Common myeloid progenitor, CD34-positive (primary cell): ENCODE data around the gene FEM1B.

Source experiments
- CTCF ChIA-PET: fragments of 350-600 bp; sonication (Branson Sonifier 250); formaldehyde crosslinking; loops from one replicate; lab custom pipeline; 2021; ENCODE audit warnings: antibody characterized with exemption; lab: Charles Lee
- POLR2A ChIA-PET: fragments of 350-600 bp; sonication (Branson Sonifier 250); formaldehyde crosslinking; loops from one replicate; lab custom pipeline; 2021; ENCODE audit warnings: antibody characterized with exemption; lab: Charles Lee
- DNase-seq, 3 donors: peaks; one replicate each; pipeline versions ENCODE4 v3.0.0 to v3.0.0-alpha.2; 2013
- H3K27ac ChIP-seq, 2 experiments: 1 replicate in 1 of 2; 2 replicates in 1 of 2; pipeline ENCODE4 v1.7.0; 2013; ENCODE audit warnings: inconsistent platforms in 2 of 2, low read length in 2 of 2, mild to moderate bottlenecking in 2 of 2, low read depth in 1 of 2, moderate library complexity in 1 of 2; ENCODE audit not compliant: severe bottlenecking in 2 of 2, insufficient read depth in 1 of 2, poor library complexity in 1 of 2
- H3K27me3 ChIP-seq, 5 experiments: replicated peaks in 2 of 5; 1 replicate in 3 of 5; 2 replicates in 2 of 5; pipeline versions ENCODE4 v1.6.1 to v1.7.0; 2013; ENCODE audit warnings: low read length in 4 of 5, mild to moderate bottlenecking in 2 of 5, moderate library complexity in 2 of 5, inconsistent platforms in 1 of 5; ENCODE audit not compliant: insufficient read depth in 5 of 5, control insufficient read depth in 4 of 5
- H3K36me3 ChIP-seq, 4 experiments: 1 replicate in 2 of 4; 2 replicates in 2 of 4; pipeline versions ENCODE4 v1.6.1 to v1.7.0; 2013; ENCODE audit warnings: low read length in 3 of 4, control low read depth in 1 of 4, mild to moderate bottlenecking in 1 of 4; ENCODE audit not compliant: control insufficient read depth in 4 of 4, insufficient read depth in 4 of 4
- H3K4me1 ChIP-seq, 4 experiments: 1 replicate in 3 of 4; 2 replicates in 1 of 4; pipeline versions ENCODE4 v1.6.1 to v1.7.1; 2013; ENCODE audit warnings: low read length in 3 of 4, mild to moderate bottlenecking in 3 of 4, control low read depth in 1 of 4, inconsistent platforms in 1 of 4, moderate library complexity in 1 of 4; ENCODE audit not compliant: control insufficient read depth in 4 of 4, insufficient read depth in 4 of 4; ENCODE audit errors: control extremely low read depth in 1 of 4
- H3K4me3 ChIP-seq, 7 experiments: 1 replicate in 4 of 7; 2 replicates in 3 of 7; pipeline versions ENCODE4 v1.5.1 to v1.7.0; 2013; ENCODE audit warnings: mild to moderate bottlenecking in 7 of 7, low read length in 6 of 7, moderate library complexity in 6 of 7, inconsistent platforms in 2 of 7, low read depth in 2 of 7, control low read depth in 1 of 7; ENCODE audit not compliant: insufficient read depth in 4 of 7, control insufficient read depth in 1 of 7; ENCODE audit errors: extremely low read depth in 1 of 7
- H3K9me3 ChIP-seq, 5 experiments: 1 replicate in 4 of 5; 2 replicates in 1 of 5; pipeline versions ENCODE4 v1.6.1 to v1.7.1; 2013; ENCODE audit warnings: low read length in 4 of 5, mild to moderate bottlenecking in 2 of 5, inconsistent platforms in 1 of 5, low read depth in 1 of 5, moderate library complexity in 1 of 5; ENCODE audit not compliant: control insufficient read depth in 4 of 5, insufficient read depth in 2 of 5; ENCODE audit errors: control extremely low read depth in 1 of 5
- WGBS: methylation state at CpG from one replicate; pipeline ENCODE4 v1.1.5; 2013; ENCODE audit not compliant: insufficient coverage; 5-methylcytosine and 5-hydroxymethylcytosine counted together

The FEM1B gene

DNA sequence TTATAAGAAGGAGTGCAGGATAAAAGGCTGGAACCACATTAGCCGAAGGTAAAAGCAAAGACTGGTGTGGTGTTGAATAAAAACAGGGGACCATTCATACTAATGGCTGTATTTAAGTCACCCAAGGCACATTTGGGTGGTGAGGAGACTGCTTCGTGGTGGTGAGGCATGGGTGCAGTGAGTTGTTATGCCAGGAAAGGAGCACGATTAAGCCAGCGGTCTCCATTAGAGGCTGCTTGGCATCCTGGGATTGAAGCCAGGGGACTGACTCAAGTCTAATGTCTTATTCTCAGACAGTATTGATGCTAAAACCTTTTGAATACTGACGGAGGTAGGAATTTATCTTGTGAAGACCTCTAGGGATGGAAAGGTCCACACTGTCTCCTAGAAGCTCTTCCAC is 21.9 kb downstream of the FEM1B start:
- peak overlapping the region in 3 of 7 experiments; percentile 66 to 75 (median 73) for H3K4me3 ChIP-seq
- ChIA-PET CTCF (interaction anchor here (1.1 to 3.5 kb wide), 3 partner anchors 8 to 49 kb away, joined by 5 to 17 read pairs (median 10); no protein-coding TSS in a partner anchor), POLR2A (no interaction called here)

DNA sequence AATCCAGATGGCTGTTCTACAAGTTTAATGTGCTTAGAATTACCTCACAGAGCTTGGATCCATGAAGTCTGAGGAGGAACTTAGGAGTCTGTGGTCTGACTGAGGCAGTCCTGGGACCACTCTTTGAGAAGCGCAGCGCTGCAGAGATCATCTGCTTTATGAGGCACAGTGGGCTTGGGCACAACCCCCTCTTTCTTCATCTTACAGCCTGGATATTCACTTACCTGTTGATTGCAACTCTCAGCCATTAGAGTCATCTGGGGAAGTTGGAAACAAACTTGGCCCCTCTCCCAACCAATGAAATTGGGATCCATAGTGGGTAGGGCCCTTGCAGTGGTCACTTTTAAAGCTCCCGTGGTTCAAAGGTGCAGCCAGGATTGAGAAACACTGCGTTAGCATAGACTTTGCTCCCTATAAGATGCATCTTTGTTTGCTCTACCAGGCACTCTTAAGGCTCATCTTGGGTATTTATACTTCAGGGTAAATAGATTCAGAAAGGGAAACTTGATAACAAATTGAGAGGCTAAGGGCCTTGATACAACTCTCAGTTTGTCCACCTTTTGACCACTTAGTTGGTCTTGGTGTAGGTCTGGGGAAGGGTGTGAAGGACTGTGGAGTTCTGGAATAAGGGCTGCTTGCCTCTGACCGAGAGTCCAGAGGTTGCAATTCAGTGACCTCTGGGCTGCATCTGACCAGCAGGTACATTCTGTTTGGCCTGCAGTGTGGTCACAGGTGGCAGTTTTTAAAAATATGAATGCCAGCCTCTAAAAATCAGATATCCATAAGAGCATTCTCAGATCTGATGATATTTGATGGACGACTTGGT is 22.8 kb downstream of the FEM1B start:
- 100% methylated on average over 5 of the region's 6 CpGs for WGBS
- POLR2A ChIA-PET = no interaction called here

More for the DNA sequence above, 21.9 kb downstream of the FEM1B start:
- H3K9me3 ChIP-seq = peaks cover 0 to 2% (median 0%) of the 10 kb centered on the region in 5 experiments
- H3K27ac ChIP-seq = peak overlapping the region in 1 of 2 experiments; percentile 27
- peaks cover 0 to 4% (median 1%) of the 10 kb centered on the region in 4 experiments for H3K36me3 ChIP-seq
- H3K4me1 ChIP-seq = peaks cover 0 to 18% (median 9%) of the 10 kb centered on the region in 4 experiments
- no peaks in the 10 kb centered on the region for H3K27me3 ChIP-seq
- peak in 2 of 3 donors; percentile 4 to 6 for DNase-seq
- 72% methylated on average over 5 of the region's 5 CpGs for WGBS

DNA sequence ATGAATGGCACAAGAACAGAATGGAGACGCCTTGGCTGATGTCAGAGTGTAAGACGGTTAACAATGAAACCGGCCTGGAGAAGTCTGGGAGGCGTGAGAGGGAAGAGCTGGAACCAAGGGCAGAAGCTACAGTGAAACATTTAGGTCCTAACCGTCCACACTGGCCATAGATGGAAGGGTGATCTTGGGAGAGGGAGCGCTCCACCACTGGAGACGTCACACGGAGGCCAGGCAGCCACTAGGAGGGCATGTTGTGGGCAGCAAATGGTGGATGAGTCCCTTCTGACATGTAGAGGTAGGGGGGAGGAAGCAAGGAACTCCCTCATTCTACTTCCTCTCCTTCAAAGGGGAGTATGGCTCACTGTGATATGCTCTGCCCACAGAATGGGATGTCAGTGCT is 23.8 kb downstream of the FEM1B start:
- Histone ChIP-seq H3K27me3 (no peaks in the 10 kb centered on the region), H3K27ac (no peak overlapping the region), H3K4me1 (peaks cover 0 to 19% (median 11%) of the 10 kb centered on the region in 4 experiments), H3K36me3 (no peaks in the 10 kb centered on the region), H3K4me3 (no peak overlapping the region), H3K9me3 (no peaks in the 10 kb centered on the region)
- 95% methylated on average over 5 of the region's 8 CpGs for WGBS
- peak in 2 of 3 donors; percentile 6 to 16 for DNase-seq
- POLR2A ChIA-PET = interaction anchor here (0.7 kb wide), 1 partner anchor 1154 kb away, joined by 3 read pairs; no protein-coding TSS in a partner anchor
- CTCF ChIA-PET = no interaction called here

More for the DNA sequence above, 22.8 kb downstream of the FEM1B start:
- no peak overlapping the region for H3K4me3 ChIP-seq
- peaks cover 0 to 18% (median 9%) of the 10 kb centered on the region in 4 experiments for H3K4me1 ChIP-seq
- no peak overlapping the region for H3K27ac ChIP-seq
- peaks cover 0 to 2% (median under 1%) of the 10 kb centered on the region in 4 experiments for H3K36me3 ChIP-seq
- H3K9me3 ChIP-seq = no peaks in the 10 kb centered on the region
- DNase-seq = no peak
- no peaks in the 10 kb centered on the region for H3K27me3 ChIP-seq
- CTCF ChIA-PET = interaction anchor here (0.9 to 1.0 kb wide), 2 partner anchors 45 to 47 kb away, joined by 3 to 7 read pairs; no protein-coding TSS in a partner anchor

DNA sequence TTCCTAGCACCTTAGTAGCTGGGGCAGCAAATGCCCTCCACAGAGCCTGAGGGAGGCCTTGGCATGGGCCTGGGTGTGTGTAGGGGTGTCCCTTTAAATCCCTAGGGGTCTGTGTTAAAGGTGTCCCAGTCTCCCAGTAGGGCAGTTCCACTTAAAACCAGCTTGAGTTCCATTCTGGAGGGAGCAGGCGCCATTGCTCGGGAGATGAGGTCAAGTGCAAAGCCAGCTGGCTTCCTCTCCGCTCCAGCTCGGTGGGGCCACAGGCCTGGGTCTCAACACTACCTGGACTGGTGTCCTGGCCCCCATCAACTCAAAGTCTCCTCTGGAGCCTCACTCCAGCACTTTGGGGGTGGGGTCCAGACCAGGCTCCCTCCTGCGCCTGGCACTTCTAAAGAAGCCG is 25.2 kb downstream of the FEM1B start:
- H3K9me3 ChIP-seq = no peaks in the 10 kb centered on the region
- no peak overlapping the region for H3K27ac ChIP-seq
- no peaks in the 10 kb centered on the region for H3K27me3 ChIP-seq
- no peak for DNase-seq
- H3K36me3 ChIP-seq = no peaks in the 10 kb centered on the region
- ChIA-PET POLR2A (no interaction called here), CTCF (interaction anchor here (1.0 to 1.7 kb wide), 5 partner anchors 10 to 49 kb away, joined by 3 to 6 read pairs (median 4); no protein-coding TSS in a partner anchor)
- 100% methylated on average over 6 of the region's 6 CpGs for WGBS
- H3K4me1 ChIP-seq = peaks cover 0 to 21% (median 16%) of the 10 kb centered on the region in 4 experiments
- H3K4me3 ChIP-seq = no peak overlapping the region

DNA sequence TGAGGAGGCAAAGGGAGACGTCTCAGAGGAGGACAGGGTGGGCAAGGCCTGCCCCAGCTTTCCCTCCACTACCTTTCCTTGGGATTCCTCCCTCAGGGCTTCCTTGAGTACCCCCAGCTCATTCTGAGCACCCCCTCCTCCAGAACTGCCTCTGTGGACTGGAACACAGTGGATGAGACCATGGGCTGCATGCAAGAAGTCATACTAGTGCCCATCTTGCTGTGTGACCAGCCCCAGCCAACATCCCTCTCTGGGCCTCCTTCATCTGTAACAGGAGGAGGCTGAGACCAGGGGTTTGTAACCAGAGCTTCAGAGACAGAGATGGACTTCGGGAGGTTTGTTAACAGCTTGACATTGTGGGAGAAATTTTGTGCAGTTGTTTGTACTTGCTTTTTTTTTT is 25.6 kb downstream of the FEM1B start:
- POLR2A ChIA-PET = no interaction called here

DNA sequence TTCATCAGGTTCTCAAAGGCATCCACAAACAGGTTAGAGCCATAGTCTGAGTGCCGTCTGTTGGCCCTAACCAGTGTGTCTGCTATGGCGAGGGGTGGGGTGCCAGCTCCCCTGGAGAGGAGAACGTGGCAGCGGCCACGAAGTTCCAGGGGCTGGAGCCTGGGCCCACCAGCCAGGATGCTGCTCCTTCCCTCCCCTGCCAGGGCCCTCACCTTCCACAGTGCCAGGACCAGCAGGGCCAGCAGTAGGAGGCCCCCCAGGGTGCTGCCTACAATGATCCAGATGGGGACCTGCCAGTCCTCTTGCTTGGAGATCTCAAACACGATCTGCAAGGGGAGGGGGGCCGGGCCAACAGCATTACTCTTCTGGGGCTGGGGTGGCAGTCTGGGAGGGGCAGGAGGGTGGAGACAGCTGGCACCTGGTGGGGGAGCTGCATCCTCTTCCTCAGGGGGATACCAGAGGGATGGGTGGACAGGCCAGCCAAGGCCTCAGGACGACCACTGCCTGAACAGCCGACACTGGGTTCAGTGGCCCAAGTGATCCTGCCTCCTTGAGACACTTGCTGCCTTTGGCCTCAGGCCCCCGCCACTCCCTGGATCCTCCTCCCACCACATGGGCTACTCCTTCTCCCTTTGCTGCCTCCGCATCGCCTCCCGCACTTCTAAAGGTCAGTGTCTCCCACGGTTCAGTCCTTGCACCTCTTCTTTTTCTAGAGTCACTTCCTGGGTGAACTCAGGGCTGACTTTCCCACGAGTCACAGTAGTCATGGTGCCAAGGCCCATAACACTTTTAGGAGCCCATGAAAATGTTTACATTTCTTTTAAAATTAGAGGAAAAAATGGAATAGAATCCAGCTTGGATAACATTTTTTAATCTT is 26.3 kb downstream of the FEM1B start:
- POLR2A ChIA-PET = no interaction called here
- H3K27me3 ChIP-seq = no peaks in the 10 kb centered on the region
- no peak overlapping the region for H3K27ac ChIP-seq
- no peak overlapping the region for H3K4me3 ChIP-seq
- CTCF ChIA-PET = interaction anchor here (0.9 to 4.5 kb wide), 9 partner anchors 9 to 75 kb away, joined by 3 to 107 read pairs (median 4); no protein-coding TSS in a partner anchor
- no peaks in the 10 kb centered on the region for H3K36me3 ChIP-seq
- 94% methylated on average over 14 of the region's 15 CpGs for WGBS
- no peak for DNase-seq
- H3K4me1 ChIP-seq = peaks cover 0 to 19% (median 14%) of the 10 kb centered on the region in 4 experiments
- no peaks in the 10 kb centered on the region for H3K9me3 ChIP-seq

More for the DNA sequence above, 25.6 kb downstream of the FEM1B start:
- CTCF ChIA-PET = interaction anchor here (1.0 to 2.0 kb wide), 6 partner anchors 10 to 76 kb away, joined by 3 to 6 read pairs (median 4); no protein-coding TSS in a partner anchor
- Histone ChIP-seq H3K36me3 (no peaks in the 10 kb centered on the region), H3K4me3 (no peak overlapping the region), H3K9me3 (no peaks in the 10 kb centered on the region), H3K27me3 (no peaks in the 10 kb centered on the region), H3K4me1 (peaks cover 0 to 21% (median 16%) of the 10 kb centered on the region in 4 experiments), H3K27ac (no peak overlapping the region)
- no peak for DNase-seq
- 83% methylated on average over 1 of the region's 2 CpGs for WGBS
